ENCODE measurements around the gene CCDC9. TPM values are rescaled to one million over a fixed set of nuclear protein-coding genes. Genes with fewer than 3 reads are reported as not detected.

Gene CCDC9
- total and polyA plus RNA-seq, 4 donors = 1.4 to 8.1 (median 5.4) TPM

DNA sequence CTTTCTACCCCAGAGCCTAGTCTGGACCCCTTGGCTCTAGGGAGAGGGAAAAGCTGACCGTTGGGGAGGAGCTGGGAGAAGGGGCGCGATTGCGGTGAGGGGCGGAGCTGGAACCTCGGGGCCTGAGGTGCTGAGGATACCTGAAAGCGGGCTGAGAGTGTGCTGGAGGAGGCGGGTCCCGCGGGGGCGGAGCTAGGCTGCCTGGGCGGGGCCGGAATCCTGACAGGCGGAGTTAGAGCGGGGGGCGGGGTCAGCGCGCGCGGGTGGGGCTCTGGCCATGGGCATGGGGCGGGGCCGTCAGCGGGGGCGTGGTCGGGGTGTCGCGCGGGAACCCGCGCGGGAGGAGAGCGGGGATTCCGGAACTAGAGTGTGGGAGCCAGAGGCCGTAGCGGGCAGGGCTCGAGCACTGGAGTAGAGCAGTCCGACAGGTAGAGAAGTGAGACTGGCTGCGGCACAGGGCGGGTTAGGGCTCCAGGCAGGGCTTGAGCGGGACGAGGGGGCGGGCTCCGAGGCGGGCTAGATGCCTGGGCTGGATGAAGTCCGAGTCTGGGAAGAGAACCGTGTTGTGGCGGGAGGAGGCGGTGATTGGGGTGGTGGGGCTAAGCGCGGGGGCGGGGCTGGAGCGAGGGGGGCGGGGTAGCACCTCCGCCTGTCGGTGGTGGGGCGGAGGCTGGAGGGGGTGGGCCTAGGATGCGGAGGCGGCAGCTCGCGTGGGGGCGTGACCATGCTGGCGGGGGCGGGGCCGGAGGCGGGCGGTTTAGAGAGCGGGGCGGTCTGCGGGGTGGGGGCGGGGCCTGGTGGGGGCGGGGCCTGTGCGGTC, 18.0 kb downstream of the CCDC9 start, which contains the start of gene INAFM1:
Gene INAFM1 (plus strand): TSS at position 815 of the 820 bp plus-strand sequence. CDS start 35 bp downstream, outside the sequence.
- H3K27ac ChIP-seq (ENCODE audit: low read depth in 1 of 2, low read length in 2 of 2) = peak within 1 kb of the TSS; percentile 87 to 99
- no peaks in the 10 kb centered on the region for H3K9me3 ChIP-seq (ENCODE audit: control insufficient read depth in 4 of 4, low read length in 3 of 4)
- H3K4me3 ChIP-seq (ENCODE audit: low read depth in 1 of 3, low read length in 3 of 3) = peak within 1 kb of the TSS; percentile 58 to 77 (median 69)
- DNase-seq (ENCODE audit: low spot score) = peak; percentile 100
- 1% methylated on average over 72 of the region's 72 CpGs for WGBS
- peak within 1 kb of the TSS; percentile 76 to 95 for H3K9ac ChIP-seq (ENCODE audit: low read depth in 1 of 2, low read length in 2 of 2)
- peaks cover 11 to 18% (median 11%) of the 10 kb centered on the region in 4 donors for H3K36me3 ChIP-seq (ENCODE audit: control insufficient read depth in 4 of 4, insufficient read depth in 3 of 4, low read depth in 1 of 4, low read length in 3 of 4)
- TF ChIP-seq HNF4A (conservative IDR thresholded peaks at IDR 0.05) = no peak
- TF ChIP-seq RAD21 (IDR thresholded peaks at IDR 0.05) = no peak
- TF ChIP-seq EGR1 (IDR thresholded peaks at IDR 0.05; ENCODE audit: low read depth in 2 of 2) = no peak
- TF ChIP-seq, protein P1, sequence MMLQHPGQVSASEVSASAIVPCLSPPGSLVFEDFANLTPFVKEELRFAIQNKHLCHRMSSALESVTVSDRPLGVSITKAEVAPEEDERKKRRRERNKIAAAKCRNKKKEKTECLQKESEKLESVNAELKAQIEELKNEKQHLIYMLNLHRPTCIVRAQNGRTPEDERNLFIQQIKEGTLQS (IDR thresholded peaks at IDR 0.05) = no peak
- TF ChIP-seq JUND (IDR thresholded peaks at IDR 0.05) = no peak
- TF ChIP-seq, protein P2, sequence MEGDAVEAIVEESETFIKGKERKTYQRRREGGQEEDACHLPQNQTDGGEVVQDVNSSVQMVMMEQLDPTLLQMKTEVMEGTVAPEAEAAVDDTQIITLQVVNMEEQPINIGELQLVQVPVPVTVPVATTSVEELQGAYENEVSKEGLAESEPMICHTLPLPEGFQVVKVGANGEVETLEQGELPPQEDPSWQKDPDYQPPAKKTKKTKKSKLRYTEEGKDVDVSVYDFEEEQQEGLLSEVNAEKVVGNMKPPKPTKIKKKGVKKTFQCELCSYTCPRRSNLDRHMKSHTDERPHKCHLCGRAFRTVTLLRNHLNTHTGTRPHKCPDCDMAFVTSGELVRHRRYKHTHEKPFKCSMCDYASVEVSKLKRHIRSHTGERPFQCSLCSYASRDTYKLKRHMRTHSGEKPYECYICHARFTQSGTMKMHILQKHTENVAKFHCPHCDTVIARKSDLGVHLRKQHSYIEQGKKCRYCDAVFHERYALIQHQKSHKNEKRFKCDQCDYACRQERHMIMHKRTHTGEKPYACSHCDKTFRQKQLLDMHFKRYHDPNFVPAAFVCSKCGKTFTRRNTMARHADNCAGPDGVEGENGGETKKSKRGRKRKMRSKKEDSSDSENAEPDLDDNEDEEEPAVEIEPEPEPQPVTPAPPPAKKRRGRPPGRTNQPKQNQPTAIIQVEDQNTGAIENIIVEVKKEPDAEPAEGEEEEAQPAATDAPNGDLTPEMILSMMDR (IDR thresholded peaks at IDR 0.05; ENCODE audit: low read depth, low read length, missing input control) = no peak
- TF ChIP-seq FOXA2 (IDR thresholded peaks at IDR 0.05) = no peak
- no peak for TF ChIP-seq HNF4G (IDR thresholded peaks at IDR 0.05)
- peak; percentile 50 for TF ChIP-seq SP1 (IDR thresholded peaks at IDR 0.05)
- TF ChIP-seq TAF1 (conservative IDR thresholded peaks at IDR 0.05) = no peak
- TF ChIP-seq NR2F2 (IDR thresholded peaks at IDR 0.05) = peak; percentile 7
- TF ChIP-seq, protein P3, sequence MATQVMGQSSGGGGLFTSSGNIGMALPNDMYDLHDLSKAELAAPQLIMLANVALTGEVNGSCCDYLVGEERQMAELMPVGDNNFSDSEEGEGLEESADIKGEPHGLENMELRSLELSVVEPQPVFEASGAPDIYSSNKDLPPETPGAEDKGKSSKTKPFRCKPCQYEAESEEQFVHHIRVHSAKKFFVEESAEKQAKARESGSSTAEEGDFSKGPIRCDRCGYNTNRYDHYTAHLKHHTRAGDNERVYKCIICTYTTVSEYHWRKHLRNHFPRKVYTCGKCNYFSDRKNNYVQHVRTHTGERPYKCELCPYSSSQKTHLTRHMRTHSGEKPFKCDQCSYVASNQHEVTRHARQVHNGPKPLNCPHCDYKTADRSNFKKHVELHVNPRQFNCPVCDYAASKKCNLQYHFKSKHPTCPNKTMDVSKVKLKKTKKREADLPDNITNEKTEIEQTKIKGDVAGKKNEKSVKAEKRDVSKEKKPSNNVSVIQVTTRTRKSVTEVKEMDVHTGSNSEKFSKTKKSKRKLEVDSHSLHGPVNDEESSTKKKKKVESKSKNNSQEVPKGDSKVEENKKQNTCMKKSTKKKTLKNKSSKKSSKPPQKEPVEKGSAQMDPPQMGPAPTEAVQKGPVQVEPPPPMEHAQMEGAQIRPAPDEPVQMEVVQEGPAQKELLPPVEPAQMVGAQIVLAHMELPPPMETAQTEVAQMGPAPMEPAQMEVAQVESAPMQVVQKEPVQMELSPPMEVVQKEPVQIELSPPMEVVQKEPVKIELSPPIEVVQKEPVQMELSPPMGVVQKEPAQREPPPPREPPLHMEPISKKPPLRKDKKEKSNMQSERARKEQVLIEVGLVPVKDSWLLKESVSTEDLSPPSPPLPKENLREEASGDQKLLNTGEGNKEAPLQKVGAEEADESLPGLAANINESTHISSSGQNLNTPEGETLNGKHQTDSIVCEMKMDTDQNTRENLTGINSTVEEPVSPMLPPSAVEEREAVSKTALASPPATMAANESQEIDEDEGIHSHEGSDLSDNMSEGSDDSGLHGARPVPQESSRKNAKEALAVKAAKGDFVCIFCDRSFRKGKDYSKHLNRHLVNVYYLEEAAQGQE (IDR thresholded peaks at IDR 0.05) = peak; percentile 46
- TF ChIP-seq, protein P4, sequence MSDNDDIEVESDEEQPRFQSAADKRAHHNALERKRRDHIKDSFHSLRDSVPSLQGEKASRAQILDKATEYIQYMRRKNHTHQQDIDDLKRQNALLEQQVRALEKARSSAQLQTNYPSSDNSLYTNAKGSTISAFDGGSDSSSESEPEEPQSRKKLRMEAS (IDR thresholded peaks at IDR 0.05) = peak; percentile 35
- TF ChIP-seq YY1 (IDR thresholded peaks at IDR 0.05) = peak; percentile 33
- TF ChIP-seq, protein P5, sequence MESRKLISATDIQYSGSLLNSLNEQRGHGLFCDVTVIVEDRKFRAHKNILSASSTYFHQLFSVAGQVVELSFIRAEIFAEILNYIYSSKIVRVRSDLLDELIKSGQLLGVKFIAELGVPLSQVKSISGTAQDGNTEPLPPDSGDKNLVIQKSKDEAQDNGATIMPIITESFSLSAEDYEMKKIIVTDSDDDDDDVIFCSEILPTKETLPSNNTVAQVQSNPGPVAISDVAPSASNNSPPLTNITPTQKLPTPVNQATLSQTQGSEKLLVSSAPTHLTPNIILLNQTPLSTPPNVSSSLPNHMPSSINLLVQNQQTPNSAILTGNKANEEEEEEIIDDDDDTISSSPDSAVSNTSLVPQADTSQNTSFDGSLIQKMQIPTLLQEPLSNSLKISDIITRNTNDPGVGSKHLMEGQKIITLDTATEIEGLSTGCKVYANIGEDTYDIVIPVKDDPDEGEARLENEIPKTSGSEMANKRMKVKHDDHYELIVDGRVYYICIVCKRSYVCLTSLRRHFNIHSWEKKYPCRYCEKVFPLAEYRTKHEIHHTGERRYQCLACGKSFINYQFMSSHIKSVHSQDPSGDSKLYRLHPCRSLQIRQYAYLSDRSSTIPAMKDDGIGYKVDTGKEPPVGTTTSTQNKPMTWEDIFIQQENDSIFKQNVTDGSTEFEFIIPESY (IDR thresholded peaks at IDR 0.05) = peak; percentile 73
- TF ChIP-seq GABPA (IDR thresholded peaks at IDR 0.05 in 1 of 2, conservative IDR thresholded peaks at IDR 0.05 in 1 of 2) = no peak
- no peak for TF ChIP-seq FOXA1 (IDR thresholded peaks at IDR 0.05)
- TF ChIP-seq RXRA (IDR thresholded peaks at IDR 0.05) = no peak
- no peaks in the 10 kb centered on the region for H3K27me3 ChIP-seq (ENCODE audit: control insufficient read depth in 4 of 4, insufficient read depth in 4 of 4, low read length in 3 of 4)
- H3K4me1 ChIP-seq (ENCODE audit: control insufficient read depth in 4 of 4, insufficient read depth in 4 of 4, low read length in 3 of 4) = peaks cover 0 to 22% (median 13%) of the 10 kb centered on the region in 4 donors
